K562 (cell line): Measurements from ENCODE around the gene PRUNE1. TPM values are rescaled to one million over a fixed set of nuclear protein-coding genes. Genes with fewer than 3 reads are reported as not detected.

Experiments
- ATF6 ChIP-seq: sonication (generic); formaldehyde crosslinking; IDR thresholded peaks from 2 replicates; pipeline ENCODE4 v1.4.0; 2020; ENCODE audit warnings: mild to moderate bottlenecking, missing genetic modification reagents
- CREB1 ChIP-seq, 2 experiments: sonication (generic) in 1 of 2; formaldehyde crosslinking in 1 of 2; IDR thresholded peaks; 2 replicates each; pipeline versions ENCODE4 v1.6.1 to v1.8.0; 2012 to 2022; ENCODE audit warnings: inconsistent platforms in 1 of 2, mild to moderate bottlenecking in 1 of 2, missing genetic modification reagents in 1 of 2, moderate library complexity in 1 of 2
- EHMT2 ChIP-seq: fragments of 450-650 bp; IDR thresholded peaks from 2 replicates; pipeline ENCODE4 v1.6.1; 2018; ENCODE audit warnings: antibody characterized with exemption
- FOXK1 ChIP-seq: sonication (generic); formaldehyde crosslinking; IDR thresholded peaks from 2 replicates; pipeline ENCODE4 v1.8.0; 2022; ENCODE audit warnings: missing genetic modification reagents, mild to moderate bottlenecking, borderline replicate concordance
- GATAD2B ChIP-seq: fragments of 450-650 bp; IDR thresholded peaks from 2 replicates; pipeline ENCODE4 v1.6.1; 2017; ENCODE audit warnings: mild to moderate bottlenecking, borderline replicate concordance
- HDAC8 ChIP-seq: fragments of 450-650 bp; IDR thresholded peaks from 2 replicates; pipeline ENCODE4 v1.6.1; 2016; ENCODE audit warnings: mild to moderate bottlenecking, missing genetic modification characterization, moderate library complexity, missing compliant biosample characterization
- HES1 ChIP-seq: fragments of 450-650 bp; IDR thresholded peaks from 2 replicates; pipeline ENCODE4 v1.6.1; 2016; ENCODE audit warnings: low read depth, mild to moderate bottlenecking, moderate library complexity
- L3MBTL2 ChIP-seq: fragments of 450-650 bp; IDR thresholded peaks from 2 replicates; pipeline ENCODE4 v1.6.1; 2016; ENCODE audit warnings: mild to moderate bottlenecking, moderate library complexity
- MIER1 ChIP-seq: fragments of 450-650 bp; IDR thresholded peaks from 2 replicates; pipeline ENCODE4 v1.6.1; 2016; ENCODE audit warnings: antibody characterized with exemption, mild to moderate bottlenecking, low read depth
- NFRKB ChIP-seq: fragments of 450-650 bp; IDR thresholded peaks from 2 replicates; pipeline ENCODE4 v1.6.1; 2016; ENCODE audit warnings: low read depth
- POLR2AphosphoS2 ChIP-seq: IDR thresholded peaks from 2 replicates; pipeline ENCODE4 v1.6.1; 2012; ENCODE audit warnings: low read length, improper control_type of control experiment
- PRDM10 ChIP-seq: fragments of 450-650 bp; IDR thresholded peaks from 2 replicates; pipeline ENCODE4 v1.6.1; 2018; ENCODE audit not compliant: partially characterized antibody
- RBM14 ChIP-seq: fragments of 200-400 bp; formaldehyde crosslinking; IDR thresholded peaks from 2 replicates; pipeline ENCODE4 v1.6.1; 2018; ENCODE audit warnings: low read depth, mild to moderate bottlenecking, low read length, moderate library complexity, borderline replicate concordance; ENCODE audit not compliant: insufficient read depth
- RUNX1 ChIP-seq: sonication (generic); IDR thresholded peaks from 2 replicates; pipeline ENCODE4 v1.6.1; 2016; ENCODE audit warnings: antibody characterized with exemption, low read depth
- TCF7L2 ChIP-seq: fragments of 150-350 bp; IDR thresholded peaks from 2 replicates; pipeline ENCODE4 v1.6.1; 2016; ENCODE audit warnings: low read depth, mild to moderate bottlenecking, low read length, moderate library complexity
- ZBTB9 ChIP-seq: fragments of 450-650 bp; formaldehyde crosslinking; IDR thresholded peaks from 2 replicates; pipeline ENCODE4 v1.4.0; 2020; ENCODE audit warnings: mild to moderate bottlenecking, moderate library complexity
- ZEB2 ChIP-seq: fragments of 450-650 bp; IDR thresholded peaks from 2 replicates; pipeline ENCODE4 v1.6.1; 2016
- ZKSCAN3 ChIP-seq: fragments of 250-450 bp; sonication (Bioruptor Pico); IDR thresholded peaks from 2 replicates; pipeline ENCODE4 v1.4.0; 2020
- ZNF212 ChIP-seq: fragments of 450-650 bp; formaldehyde crosslinking; IDR thresholded peaks from 2 replicates; pipeline ENCODE4 v1.4.0; 2020; ENCODE audit warnings: mild to moderate bottlenecking
- ZNF217 ChIP-seq: sonication (generic); formaldehyde crosslinking; IDR thresholded peaks from 2 replicates; pipeline ENCODE4 v1.8.0; 2022; ENCODE audit warnings: mild to moderate bottlenecking, missing genetic modification reagents
- ZNF253 ChIP-seq: fragments of 250-450 bp; sonication (Bioruptor Pico); conservative IDR thresholded peaks from 2 replicates; pipeline ENCODE4 v1.6.1; 2021; ENCODE audit warnings: mild to moderate bottlenecking
- ZNF274 ChIP-seq: IDR thresholded peaks from 2 replicates; pipeline ENCODE4 v1.6.1; 2011; ENCODE audit warnings: low read depth, mild to moderate bottlenecking, low read length, moderate library complexity, borderline replicate concordance
- ZNF316 ChIP-seq: fragments of 450-650 bp; IDR thresholded peaks from 2 replicates; pipeline ENCODE4 v1.6.1; 2016
- ZZZ3 ChIP-seq: fragments of 450-650 bp; IDR thresholded peaks from 2 replicates; pipeline ENCODE4 v1.6.1; 2016; ENCODE audit warnings: antibody characterized with exemption, mild to moderate bottlenecking, moderate library complexity
- polyA plus RNA-seq, 8 experiments: library from polyadenylated mRNA; depleted of rRNA in 4 of 8; stranded (reverse) in 5 of 8; unstranded in 3 of 8; fragments of >200 nt; fragmentation: Nextera tagmentation in 2 of 8; fragmentation: Illumina TruSeq in 1 of 8; extraction: Ambion mirVana in 2 of 8; extraction: Trizol in 1 of 8; gene quantifications; 2 replicates each; pipeline versions ENCODE4 v1.2.1 to v1.2.3, GENCODE V29; 2011 to 2014; ENCODE audit warnings: inconsistent platforms in 1 of 8, missing spikeins in 1 of 8
- total RNA-seq, 7 experiments: library from RNA; depleted of rRNA in 6 of 7; stranded (reverse); fragments of >200 nt in 6 of 7; fragmentation: Illumina TruSeq in 2 of 7; extraction: Trizol in 2 of 7; gene quantifications; 2 replicates each; pipeline versions ENCODE4 v1.2.1 to v1.2.3, GENCODE V29; 2011 to 2021; ENCODE audit warnings: low replicate concordance in 1 of 7

Gene PRUNE1
- total and polyA plus RNA-seq, 9 of the 15 experiments (the other 6 are each of a cell fraction or from before 2014, with no cell fraction given): 16.7 to 48.3 (median 26.2) TPM

GRCh38 chr1:151054971-151055547 lies 46.8 kb downstream of the PRUNE1 start (continued):
- no peak for TF ChIP-seq RBM14
- TF ChIP-seq ZNF316: no peak
- no peak for TF ChIP-seq ATF6
- 0 out of 2 replicates have a peak, but pooled peaks have one; percentile 27 for TF ChIP-seq ZBTB9
- no peak; the same call in none of the 2 replicates for TF ChIP-seq NFRKB
- TF ChIP-seq TCF7L2: no peak
- TF ChIP-seq HES1: no peak
- no peak for TF ChIP-seq ZNF274
- TF ChIP-seq CREB1 (IDR thresholded peaks at IDR 0.05): 0 out of 2 replicates have a peak, but pooled peaks have one; percentile 7
- no peak for TF ChIP-seq CREB1 (CRISPR knock-in tag; IDR thresholded peaks at IDR 0.05)
- no peak for TF ChIP-seq L3MBTL2
- no peak for TF ChIP-seq ZKSCAN3 (CRISPR knock-in tag)
- peak; percentile 36 for TF ChIP-seq PRDM10
- no peak for TF ChIP-seq MIER1
- TF ChIP-seq RUNX1: no peak
- no peak for TF ChIP-seq ZZZ3
- TF ChIP-seq ZNF217 (CRISPR knock-in tag): no peak
- TF ChIP-seq FOXK1: peak; percentile 80; the same call in 1 of the 2 replicates
- TF ChIP-seq ZEB2: peak; percentile 90
- TF ChIP-seq ZNF253 (CRISPR knock-in tag): no peak
- TF ChIP-seq EHMT2: peak; percentile 74
- TF ChIP-seq GATAD2B: no peak
- no peak for TF ChIP-seq POLR2AphosphoS2
- no peak for TF ChIP-seq HDAC8 (tag)
- no peak for TF ChIP-seq ZNF212 (CRISPR knock-in tag)
